ENCODE results near the gene FHAD1.

The FHAD1 gene

GRCh38 chr1:15309687-15310086 lies 62.7 kb downstream of the FHAD1 start:
- DNase-seq = no peak

DNA sequence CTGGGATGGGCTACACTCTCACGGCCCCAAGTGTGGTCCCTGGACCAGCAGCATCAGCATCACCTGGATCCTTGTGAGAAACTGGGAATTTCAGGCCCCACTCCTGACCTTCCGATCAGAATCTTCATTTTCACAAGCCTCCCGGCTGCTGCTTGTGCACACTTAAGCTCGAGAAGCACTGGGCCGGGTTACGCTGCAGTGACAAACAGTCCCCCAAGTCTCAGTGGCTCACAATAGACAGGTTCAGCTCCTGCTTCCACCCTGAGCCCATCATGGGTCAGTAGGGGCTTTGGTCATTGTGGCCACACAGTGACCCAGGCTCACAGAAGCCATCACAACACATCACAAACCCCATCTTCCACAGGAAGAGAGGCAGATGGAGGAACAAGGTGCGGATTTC lies 63.5 kb downstream of the FHAD1 start:
- no peak for DNase-seq

GRCh38 chr1:15311122-15311822 lies 64.2 kb downstream of the FHAD1 start:
- DNase-seq = no peak

DNA sequence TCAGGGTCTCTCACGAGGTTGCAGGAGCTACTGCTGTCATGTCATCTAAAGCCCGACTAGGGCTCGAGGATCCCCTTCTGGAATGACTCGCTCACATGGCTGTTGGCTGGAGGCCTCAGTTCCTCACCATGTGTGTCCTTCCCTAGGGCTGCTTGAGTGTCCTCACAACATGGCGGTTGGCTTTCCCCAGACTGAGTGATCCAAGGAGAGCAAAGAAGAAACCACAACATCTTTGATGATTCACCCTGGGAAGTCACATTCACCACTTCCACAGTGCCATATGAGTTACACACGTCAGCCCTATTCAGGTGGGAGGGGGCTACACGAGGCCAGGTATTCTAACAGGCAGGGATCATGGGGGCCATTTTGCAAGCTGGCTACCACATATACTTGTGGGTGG lies 64.9 kb downstream of the FHAD1 start:
- DNase-seq = no peak

GRCh38 chr1:15312626-15313411 lies 65.8 kb downstream of the FHAD1 start:
- no peak for DNase-seq

DNA sequence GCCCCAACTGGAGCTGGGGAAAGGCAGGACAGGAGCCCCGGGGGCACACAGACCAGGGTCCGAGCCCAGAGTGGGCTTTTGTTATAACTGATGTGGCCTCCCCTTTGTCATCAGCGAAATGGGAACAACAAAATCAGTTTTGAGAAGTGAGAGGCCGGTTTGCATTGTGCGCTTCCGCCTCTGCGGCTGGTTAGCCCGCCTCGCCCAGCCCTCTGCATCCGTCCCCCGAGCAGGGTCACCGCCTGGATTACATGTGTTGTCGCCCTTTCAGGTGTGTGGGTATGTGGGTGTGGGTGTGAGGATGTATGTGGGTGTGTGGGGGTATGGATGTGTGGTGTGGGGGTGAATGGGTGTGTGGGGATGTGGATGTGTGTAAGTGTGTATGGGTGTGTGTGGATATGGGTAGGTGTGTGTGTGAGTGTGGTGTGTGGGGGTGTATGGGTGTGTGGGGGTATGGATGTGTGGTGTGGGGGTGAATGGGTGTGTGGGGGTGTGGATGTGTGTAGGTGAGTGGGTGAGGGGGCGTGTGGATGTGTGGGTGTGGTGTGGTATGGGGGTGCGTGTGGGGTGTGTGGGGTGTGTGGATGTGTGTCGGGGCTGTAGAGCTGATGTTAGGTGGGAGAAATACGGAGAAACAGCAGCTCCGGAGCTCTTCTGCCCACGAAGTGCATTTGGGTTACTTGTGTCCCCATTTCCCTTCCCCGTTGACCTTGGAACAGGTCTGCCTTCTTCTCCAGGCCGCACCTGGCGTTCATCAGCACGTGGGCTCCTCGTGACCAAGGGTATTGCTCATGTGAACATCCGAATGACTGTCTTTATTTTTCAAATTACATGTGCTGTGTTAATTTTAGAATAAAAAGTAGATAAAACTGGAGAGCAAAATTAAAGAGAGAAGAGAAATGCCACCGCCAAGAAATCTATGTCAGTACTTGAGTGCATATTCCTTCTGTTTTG lies 67.6 kb downstream of the FHAD1 start:
- DNase-seq = no peak

DNA sequence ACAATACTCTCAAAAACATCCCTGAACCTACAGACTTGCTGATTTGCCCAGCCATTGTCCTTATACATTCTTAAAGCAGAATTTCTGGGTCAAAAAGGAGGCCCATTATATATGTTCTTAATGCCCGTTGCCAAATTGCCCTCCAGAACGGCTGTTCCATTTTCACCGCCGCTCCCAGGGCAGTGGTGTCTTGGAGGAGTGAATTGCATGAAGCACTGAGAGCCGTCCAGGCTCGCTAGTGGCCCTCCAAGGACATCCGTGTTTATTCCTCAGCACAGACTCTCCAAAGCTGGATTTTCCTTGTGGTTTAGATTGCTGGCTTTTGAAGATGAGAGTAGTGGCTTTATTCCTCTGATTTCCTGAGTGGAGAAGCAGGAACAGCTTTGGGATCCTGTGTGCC lies 68.8 kb downstream of the FHAD1 start:
- no peak for DNase-seq

GRCh38 chr1:15316510-15316909 lies 69.5 kb downstream of the FHAD1 start:
- no peak for DNase-seq

DNA sequence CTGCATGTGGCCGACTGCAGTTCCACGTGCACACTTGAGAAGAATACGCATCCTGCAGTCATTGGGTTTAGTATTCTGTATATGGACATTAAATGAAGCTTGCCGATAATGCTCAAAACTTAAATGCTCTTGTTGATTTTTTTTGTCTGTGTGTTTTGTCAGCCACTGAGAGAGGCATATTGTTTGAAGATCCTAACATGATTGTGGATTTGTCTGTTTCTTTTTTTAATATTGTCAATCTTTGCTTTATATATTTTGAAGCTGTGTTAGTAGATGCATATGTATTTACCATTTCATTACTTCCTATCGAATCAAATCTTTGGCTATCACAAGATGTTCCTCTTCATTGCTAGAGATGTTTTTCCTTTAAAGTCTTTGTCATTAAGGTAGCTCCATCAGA lies 73.2 kb downstream of the FHAD1 start:
- DNase-seq = no peak

DNA sequence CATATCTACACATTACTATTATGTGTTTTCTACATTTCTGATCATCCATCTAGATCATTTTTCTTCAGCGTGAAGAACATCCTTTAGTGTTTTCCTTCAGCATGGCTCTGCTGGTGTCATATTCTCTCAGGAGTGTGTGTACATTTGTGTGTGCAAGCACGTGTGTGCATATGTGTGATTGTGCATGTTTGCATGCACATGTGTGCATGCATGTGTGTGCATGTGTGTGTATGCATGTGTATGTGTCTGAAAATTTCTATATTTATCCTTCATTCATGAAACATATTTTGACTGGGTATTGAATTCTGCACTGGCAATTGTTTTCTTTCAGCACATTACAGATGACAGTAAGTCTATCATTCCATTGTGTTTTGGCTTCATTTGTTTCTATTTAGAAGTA lies 74.6 kb downstream of the FHAD1 start:
- DNase-seq = no peak

DNA sequence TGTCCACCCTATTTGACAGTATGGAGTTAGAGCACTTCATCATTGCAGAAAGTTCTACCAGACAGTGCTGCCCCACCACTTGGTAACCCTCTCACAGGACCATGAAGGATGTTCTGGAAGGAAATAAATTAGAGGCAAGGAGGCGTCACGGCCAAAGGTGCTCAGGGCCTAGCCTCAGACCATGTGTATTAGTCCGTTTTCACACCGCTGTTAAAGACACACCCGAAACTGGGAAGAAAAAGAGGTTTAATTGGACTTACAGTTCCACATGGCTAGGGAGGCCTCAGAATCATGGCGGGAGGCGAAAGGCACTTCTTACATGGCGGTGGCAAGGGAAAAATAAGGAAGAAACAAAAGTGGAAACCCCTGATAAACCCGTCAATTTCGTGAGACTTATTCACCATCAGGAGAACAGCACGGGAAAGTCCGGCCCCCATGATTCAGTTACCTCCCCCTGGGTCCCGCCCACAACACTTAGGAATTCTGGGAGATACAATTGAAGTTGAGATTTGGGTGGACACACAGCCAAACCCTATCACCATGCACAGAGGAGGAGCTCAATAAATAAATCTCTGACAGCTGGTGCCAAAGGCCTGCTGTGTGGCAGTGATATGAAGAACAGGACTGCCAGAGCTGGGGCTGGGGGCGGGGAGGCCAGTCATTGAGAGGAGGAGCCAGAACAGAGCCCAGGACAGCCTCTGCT lies 75.8 kb downstream of the FHAD1 start:
- no peak for DNase-seq

- peak; percentile 60 for DNase-seq
Measured at GRCh38 chr1:15323351-15323988, 76.4 kb downstream of the FHAD1 start.

GRCh38 chr1:15323989-15324868 lies 77.2 kb downstream of the FHAD1 start:
- DNase-seq = no peak

DNA sequence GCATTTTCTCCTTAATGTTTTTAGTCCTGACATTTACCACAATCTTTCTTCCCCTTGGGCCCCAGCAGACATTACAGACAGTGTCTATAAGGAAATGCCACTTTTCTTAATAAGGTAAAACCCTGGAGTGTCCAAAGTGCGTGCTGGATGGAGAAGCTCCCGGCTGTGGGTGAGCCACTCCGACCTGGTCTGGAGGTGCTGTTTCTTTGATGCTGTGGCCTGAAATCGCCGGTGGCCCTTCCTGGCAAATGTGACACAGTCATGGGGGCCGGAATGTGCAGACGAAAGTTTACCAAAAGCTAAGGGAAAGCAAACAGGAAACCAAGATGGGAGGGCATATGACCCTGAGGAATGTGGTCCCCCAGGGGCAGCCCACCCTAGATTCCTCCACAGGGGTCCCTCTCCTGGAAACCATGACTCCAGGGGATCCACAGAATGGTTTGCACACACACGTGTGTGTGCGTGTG lies 77.9 kb downstream of the FHAD1 start:
- no peak for DNase-seq

DNA sequence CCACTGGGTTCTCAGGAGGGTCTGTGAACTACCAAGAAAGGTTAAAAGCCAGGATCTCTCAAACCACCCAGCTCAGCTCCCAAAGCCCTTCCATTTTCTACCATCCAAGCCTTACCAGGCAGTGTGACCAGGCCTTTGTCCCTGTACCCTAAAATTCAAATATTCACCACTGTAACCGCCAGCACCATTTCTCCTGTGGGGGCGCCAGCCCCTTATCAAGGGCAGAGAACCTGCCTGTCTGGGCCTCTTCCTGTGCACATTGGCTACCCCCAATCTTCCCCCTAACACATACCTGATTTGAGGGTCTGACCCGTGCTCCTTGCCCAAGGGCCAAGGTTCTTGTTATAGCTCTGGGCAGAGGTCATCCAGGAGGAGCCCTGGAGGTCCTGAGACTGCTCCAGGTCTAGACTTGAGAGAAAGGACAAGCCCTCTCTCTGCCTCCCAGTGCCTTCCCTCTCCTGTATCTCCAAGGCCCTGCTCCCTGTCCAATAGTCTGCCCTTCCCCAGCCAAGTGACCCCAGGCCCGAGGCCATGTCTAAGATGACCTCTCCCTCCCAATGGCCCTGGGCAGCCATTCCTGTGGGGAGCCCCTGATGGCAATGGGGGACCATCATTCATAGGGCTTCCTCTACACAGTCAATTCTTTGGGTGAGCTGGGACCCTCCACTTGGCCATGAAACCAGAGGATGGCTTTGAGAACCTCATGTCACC lies 78.5 kb downstream of the FHAD1 start:
- no peak for DNase-seq

GRCh38 chr1:15326691-15327588 lies 79.9 kb downstream of the FHAD1 start:
- DNase-seq = no peak

- no peak for DNase-seq
Measured at GRCh38 chr1:15328351-15329103, 81.5 kb downstream of the FHAD1 start.

GRCh38 chr1:15329104-15329820 lies 82.2 kb downstream of the FHAD1 start:
- DNase-seq = no peak

Measured in activated CD4-positive, alpha-beta T cell treated with anti-CD3 and anti-CD28 coated beads for 1 hour (primary cell).